Activated naive CD8-positive, alpha-beta T cell treated with anti-CD3 and anti-CD28 coated beads, Interleukin-2, amount 10 ng/mL, durations not matched to agents 7 days and 5 days (primary cell): ENCODE results near the gene SLC25A21. TPM values are rescaled to one million over a fixed set of nuclear protein-coding genes. Genes with fewer than 3 reads are reported as not detected.

ENCODE experiments used
- ATAC-seq: fragments of 150-1000 bp; cut with Tn5 transposase; one replicate; pipeline ENCODE4 v1.10.0; 2021; ENCODE audit warnings: low read depth, moderate library complexity
- POLR2A ChIA-PET: fragments of 350-600 bp; sonication (Branson Sonifier 250); formaldehyde crosslinking; loops from one replicate; lab custom pipeline; 2021; ENCODE audit warnings: antibody characterized with exemption; lab: Charles Lee
- DNase-seq: peaks from one replicate; pipeline ENCODE4 v3.0.0; 2021
- H3K27ac Mint-ChIP-seq: one replicate; pipeline ENCODE4 v1.8.0; 2022; ENCODE audit warnings: mild to moderate bottlenecking, mixed read lengths
- H3K27me3 Mint-ChIP-seq: one replicate; pipeline ENCODE4 v1.8.0; 2022; ENCODE audit warnings: mild to moderate bottlenecking, moderate library complexity, mixed read lengths
- H3K36me3 Mint-ChIP-seq: one replicate; pipeline ENCODE4 v1.8.0; 2021; ENCODE audit warnings: mild to moderate bottlenecking, mixed read lengths
- H3K4me1 Mint-ChIP-seq: one replicate; pipeline ENCODE4 v1.8.0; 2021; ENCODE audit warnings: mixed read lengths
- H3K4me3 Mint-ChIP-seq: one replicate; pipeline ENCODE4 v1.8.0; 2022; ENCODE audit warnings: mild to moderate bottlenecking, moderate library complexity, mixed read lengths
- H3K9me3 Mint-ChIP-seq: one replicate; pipeline ENCODE4 v1.8.0; 2021; ENCODE audit warnings: mixed read lengths
- total RNA-seq, 2 experiments: library from RNA; stranded (reverse); gene quantifications; one replicate each; pipeline ENCODE4 v1.2.3, GENCODE V29; 2021

SLC25A21 gene
- total RNA-seq, 2 experiments from 2014 or later = not detected

DNA sequence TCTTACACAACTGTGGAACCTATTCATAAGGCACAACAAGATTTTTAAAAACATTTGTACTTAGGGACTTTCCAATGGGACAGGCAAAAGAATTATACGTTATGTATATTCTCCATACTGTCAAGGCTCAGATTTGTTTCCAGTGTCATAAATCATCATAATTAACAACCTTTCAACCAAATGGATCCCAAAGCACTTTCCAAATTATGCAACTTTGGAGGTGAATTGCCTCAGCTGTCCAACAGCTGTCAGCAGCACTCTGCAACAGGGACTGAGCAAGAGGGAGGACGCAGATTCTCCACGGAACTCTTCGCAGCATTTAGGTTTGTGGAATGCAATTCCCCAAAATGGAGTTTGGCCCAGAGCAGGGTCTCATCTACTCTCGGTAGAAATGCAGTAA is 324.2 kb downstream of the SLC25A21 start:
- DNase-seq (no peak), ATAC-seq (no peak)
- Mint-ChIP-seq H3K4me1 (no peaks in the 10 kb centered on the region), H3K4me3 (no peak overlapping the region), H3K27ac (no peak overlapping the region), H3K36me3 (no peaks in the 10 kb centered on the region), H3K27me3 (no peaks in the 10 kb centered on the region), H3K9me3 (no peaks in the 10 kb centered on the region)
- POLR2A ChIA-PET = no interaction called here

DNA sequence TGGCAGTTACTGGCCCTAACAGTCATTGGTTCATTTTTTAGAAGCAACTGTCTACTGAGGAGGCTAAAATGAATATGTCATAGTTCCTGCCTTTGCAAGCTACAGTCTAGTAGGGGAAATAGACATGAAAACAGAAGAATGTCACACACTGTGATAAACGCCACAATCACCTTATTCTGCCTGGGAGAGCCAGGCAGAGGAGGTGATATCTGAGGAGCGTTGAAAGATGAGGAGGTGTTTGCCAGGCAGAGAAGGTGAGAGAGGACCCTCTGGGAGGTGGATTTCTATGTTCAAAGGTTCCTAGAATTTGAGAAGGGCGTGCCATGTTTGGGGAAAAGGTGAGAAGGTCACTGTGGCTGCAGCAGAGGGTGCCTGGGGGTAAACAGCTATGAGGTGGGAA is 325.0 kb downstream of the SLC25A21 start:
- Mint-ChIP-seq H3K9me3 (no peaks in the 10 kb centered on the region), H3K4me1 (no peaks in the 10 kb centered on the region), H3K27ac (no peak overlapping the region), H3K27me3 (no peaks in the 10 kb centered on the region), H3K4me3 (no peak overlapping the region), H3K36me3 (no peaks in the 10 kb centered on the region)
- ATAC-seq (no peak), DNase-seq (no peak)
- POLR2A ChIA-PET = no interaction called here

DNA sequence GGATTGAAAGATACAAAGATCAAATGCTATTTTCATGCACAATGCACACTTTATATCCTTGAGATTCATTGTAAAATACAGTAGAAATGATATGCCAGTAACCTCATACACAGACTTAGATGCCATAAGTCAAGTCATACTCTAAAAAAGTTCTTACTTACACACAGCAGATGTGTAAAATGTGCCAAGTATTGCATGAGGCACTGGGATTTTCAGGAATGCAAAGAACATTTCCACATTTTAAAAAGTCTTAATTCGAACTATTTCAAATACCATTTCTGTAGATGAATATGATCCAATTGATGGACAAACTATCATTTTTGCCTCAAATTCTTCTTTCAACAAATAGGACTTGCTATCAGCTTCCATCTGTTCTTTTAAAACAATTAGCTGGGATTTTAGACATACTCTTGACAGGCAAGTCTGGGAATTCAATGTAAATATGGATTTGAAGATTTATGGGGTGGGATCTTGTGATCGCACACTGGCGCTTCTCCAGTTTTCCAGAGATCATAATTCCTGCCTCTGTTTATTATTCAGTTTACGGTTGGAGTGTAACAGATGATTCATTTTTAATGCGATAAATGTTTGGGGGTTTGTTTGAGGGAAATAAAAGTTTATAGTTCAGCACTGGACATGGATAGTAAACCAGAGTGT is 326.9 kb downstream of the SLC25A21 start:
- Mint-ChIP-seq H3K4me1 (no peaks in the 10 kb centered on the region), H3K4me3 (no peak overlapping the region), H3K9me3 (no peaks in the 10 kb centered on the region), H3K36me3 (no peaks in the 10 kb centered on the region), H3K27me3 (no peaks in the 10 kb centered on the region), H3K27ac (no peak overlapping the region)
- POLR2A ChIA-PET = no interaction called here
- ATAC-seq (no peak), DNase-seq (no peak)

DNA sequence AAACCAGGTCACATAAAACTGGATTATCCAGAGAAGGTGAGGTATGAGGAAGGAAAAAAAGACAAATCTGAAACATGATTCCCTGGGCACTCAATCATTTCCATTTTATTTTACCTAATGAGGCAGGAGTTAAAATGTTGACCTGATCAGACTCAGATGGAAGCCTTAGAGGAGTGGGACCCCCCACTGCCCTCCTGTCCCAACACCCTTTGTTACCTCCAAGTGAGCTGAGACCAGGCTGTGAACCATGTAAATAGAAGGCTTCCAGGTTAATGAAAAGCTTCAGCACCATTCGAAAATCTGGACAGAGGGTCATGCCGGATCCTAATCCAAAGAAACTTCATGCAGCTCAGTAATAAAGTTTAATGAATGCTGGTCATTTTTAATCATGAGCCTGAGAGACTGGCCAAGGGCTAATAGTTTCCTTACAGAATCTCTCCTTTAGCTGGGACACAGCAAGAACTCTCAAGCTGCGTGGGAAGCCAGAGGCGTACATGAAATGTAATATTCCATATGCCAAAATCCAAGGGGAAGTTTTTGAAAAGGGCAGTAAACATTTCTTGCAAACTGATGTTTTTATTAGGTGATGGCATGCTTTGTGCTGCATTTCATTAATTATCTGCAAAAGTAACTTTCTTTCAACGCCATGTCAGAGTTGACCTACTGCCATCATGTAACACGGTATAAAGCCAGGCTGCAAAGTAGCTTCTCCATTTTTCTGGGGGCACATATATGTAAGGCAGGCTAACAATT is 327.8 kb downstream of the SLC25A21 start:
- H3K27me3 Mint-ChIP-seq = no peaks in the 10 kb centered on the region
- DNase-seq (no peak), ATAC-seq (no peak)
- POLR2A ChIA-PET = no interaction called here
- no peaks in the 10 kb centered on the region for H3K4me1 Mint-ChIP-seq
- H3K9me3 Mint-ChIP-seq = no peaks in the 10 kb centered on the region
- H3K4me3 Mint-ChIP-seq = no peak overlapping the region
- no peaks in the 10 kb centered on the region for H3K36me3 Mint-ChIP-seq
- H3K27ac Mint-ChIP-seq = no peak overlapping the region

DNA sequence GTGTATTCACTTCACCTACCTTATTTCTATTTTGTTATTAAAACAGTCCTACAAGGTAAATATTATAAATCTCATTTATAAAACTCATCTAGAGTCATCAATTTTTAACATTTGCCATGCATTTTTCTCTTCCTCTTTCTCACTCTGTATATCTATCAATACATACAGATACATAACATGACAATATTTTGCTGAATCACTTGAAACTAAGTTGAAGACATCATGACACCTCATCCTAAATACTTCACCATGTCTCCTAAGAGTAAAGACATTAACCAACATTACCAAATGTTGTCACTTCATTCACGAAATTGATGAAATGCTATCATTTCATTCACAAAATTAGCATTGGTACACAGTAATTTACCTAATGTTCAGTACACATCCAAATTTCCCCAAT is 329.0 kb downstream of the SLC25A21 start:
- no peak overlapping the region for H3K27ac Mint-ChIP-seq
- no peak for DNase-seq
- no peaks in the 10 kb centered on the region for H3K4me1 Mint-ChIP-seq
- POLR2A ChIA-PET = no interaction called here
- no peak overlapping the region for H3K4me3 Mint-ChIP-seq
- H3K36me3 Mint-ChIP-seq = no peaks in the 10 kb centered on the region
- ATAC-seq = no peak
- no peaks in the 10 kb centered on the region for H3K9me3 Mint-ChIP-seq
- H3K27me3 Mint-ChIP-seq = no peaks in the 10 kb centered on the region

DNA sequence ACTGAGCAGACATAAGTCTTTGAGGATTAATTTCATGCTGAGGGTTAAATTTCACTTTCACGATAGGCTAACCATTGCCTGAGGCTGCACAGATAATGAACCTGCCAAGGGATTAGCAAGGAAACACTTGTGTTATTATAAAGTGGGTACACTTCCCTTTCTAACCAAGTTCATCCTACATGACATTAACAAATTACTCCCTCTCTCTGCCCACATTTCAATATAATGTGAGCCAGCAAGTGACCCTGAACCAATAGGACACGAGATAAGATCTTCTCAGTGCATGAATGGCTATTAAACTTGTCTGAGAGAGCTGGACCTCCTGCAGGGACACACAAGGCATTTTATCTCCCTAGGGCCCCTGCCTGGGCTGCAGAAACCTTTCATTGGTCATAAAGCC is 337.3 kb downstream of the SLC25A21 start:
- no peaks in the 10 kb centered on the region for H3K36me3 Mint-ChIP-seq
- H3K9me3 Mint-ChIP-seq = peaks cover 3% of the 10 kb centered on the region
- POLR2A ChIA-PET = no interaction called here
- no peak for ATAC-seq
- no peak overlapping the region for H3K27ac Mint-ChIP-seq
- H3K4me1 Mint-ChIP-seq = no peaks in the 10 kb centered on the region
- no peak for DNase-seq
- H3K27me3 Mint-ChIP-seq = no peaks in the 10 kb centered on the region
- H3K4me3 Mint-ChIP-seq = no peak overlapping the region

DNA sequence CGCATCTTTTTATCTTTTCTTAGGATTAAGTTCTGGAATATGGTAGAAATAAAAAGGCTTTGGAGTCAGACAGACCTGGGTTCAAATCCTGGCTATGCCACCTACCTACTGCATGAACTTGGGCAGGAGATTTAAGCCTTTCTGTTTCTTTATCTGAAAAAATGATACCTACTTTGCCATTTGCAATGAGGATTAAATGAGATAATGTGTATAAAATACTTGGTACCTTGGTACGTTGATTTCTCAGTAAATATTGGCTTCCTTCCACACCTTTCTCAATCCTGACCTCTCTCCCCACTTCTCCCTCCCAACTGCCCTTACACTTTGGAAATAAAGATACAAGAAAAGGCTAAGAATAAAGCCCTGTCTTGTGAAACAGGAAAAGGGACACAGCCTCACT is 338.1 kb downstream of the SLC25A21 start:
- no peaks in the 10 kb centered on the region for H3K4me1 Mint-ChIP-seq
- no peak overlapping the region for H3K4me3 Mint-ChIP-seq
- H3K27me3 Mint-ChIP-seq = no peaks in the 10 kb centered on the region
- POLR2A ChIA-PET = no interaction called here
- peaks cover 3% of the 10 kb centered on the region for H3K9me3 Mint-ChIP-seq
- no peak for ATAC-seq
- H3K36me3 Mint-ChIP-seq = no peaks in the 10 kb centered on the region
- no peak for DNase-seq
- no peak overlapping the region for H3K27ac Mint-ChIP-seq

DNA sequence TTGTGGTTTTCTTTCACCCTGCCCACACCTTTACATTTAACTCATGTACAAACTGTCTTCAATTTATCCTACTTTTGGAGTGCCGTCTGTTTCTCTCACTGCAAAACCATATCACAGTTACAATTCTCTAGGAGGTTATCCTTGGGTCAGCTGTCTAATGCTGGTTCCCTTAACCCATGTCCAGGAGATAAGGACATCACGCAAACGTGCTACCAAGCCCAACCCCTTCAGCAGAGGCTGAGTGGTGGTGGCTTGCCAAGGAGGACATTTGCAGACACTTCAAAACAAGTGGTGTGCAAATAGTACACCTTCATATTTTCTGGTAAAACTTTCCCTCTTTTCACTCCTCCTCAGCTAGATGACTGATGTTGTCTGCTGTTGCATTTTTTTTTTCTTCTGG is 342.9 kb downstream of the SLC25A21 start:
- POLR2A ChIA-PET = no interaction called here
- Mint-ChIP-seq H3K4me3 (no peak overlapping the region), H3K27me3 (no peaks in the 10 kb centered on the region), H3K4me1 (no peaks in the 10 kb centered on the region), H3K36me3 (no peaks in the 10 kb centered on the region), H3K27ac (no peak overlapping the region), H3K9me3 (peaks cover 2% of the 10 kb centered on the region)
- DNase-seq (no peak), ATAC-seq (no peak)

DNA sequence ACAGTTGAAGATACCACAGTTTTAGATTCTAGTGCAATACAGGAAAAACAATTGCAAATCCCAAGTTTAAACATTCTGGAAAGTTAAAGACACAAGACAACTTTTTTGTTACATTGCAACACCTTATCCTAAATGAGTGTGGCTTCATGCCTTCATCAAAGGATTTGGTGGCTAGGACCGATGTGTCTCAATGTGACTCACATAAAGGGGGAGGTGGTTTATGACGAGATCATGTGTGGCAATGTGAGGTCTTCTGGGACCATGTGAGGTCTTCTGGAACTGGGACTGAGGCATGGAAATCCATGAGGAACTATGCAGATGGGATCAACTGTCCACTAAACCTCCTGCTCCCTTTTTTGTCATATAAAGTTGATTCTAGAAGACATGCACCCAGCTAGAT is 344.5 kb downstream of the SLC25A21 start:
- ATAC-seq = no peak
- DNase-seq = no peak
- POLR2A ChIA-PET = no interaction called here
- no peaks in the 10 kb centered on the region for H3K36me3 Mint-ChIP-seq
- H3K27me3 Mint-ChIP-seq = no peaks in the 10 kb centered on the region
- no peak overlapping the region for H3K4me3 Mint-ChIP-seq
- H3K9me3 Mint-ChIP-seq = peaks cover 2% of the 10 kb centered on the region
- no peak overlapping the region for H3K27ac Mint-ChIP-seq
- H3K4me1 Mint-ChIP-seq = no peaks in the 10 kb centered on the region

DNA sequence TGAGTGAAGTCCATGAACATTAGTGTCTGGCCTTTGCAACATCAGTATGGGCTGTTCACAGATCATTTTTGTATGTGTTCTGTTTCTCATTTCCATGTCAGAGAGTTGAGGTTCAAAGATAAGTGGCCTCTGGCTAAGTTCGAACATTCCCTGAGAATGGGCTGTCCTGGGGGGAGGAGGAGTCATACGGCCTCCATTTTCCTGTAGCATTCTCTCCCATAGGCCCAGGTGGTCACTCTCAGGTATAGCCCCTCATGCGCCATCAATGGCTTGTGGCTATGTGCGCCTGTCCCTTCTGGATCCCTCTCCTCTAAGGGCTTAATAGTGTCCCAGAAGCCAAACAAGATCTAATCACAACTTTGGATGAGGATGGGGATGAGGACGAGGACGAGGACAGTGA is 345.8 kb downstream of the SLC25A21 start:
- no peak overlapping the region for H3K4me3 Mint-ChIP-seq
- ATAC-seq (no peak), DNase-seq (no peak)
- H3K9me3 Mint-ChIP-seq = peaks cover 2% of the 10 kb centered on the region
- no peaks in the 10 kb centered on the region for H3K27me3 Mint-ChIP-seq
- no peak overlapping the region for H3K27ac Mint-ChIP-seq
- POLR2A ChIA-PET = no interaction called here
- no peaks in the 10 kb centered on the region for H3K4me1 Mint-ChIP-seq
- H3K36me3 Mint-ChIP-seq = no peaks in the 10 kb centered on the region

DNA sequence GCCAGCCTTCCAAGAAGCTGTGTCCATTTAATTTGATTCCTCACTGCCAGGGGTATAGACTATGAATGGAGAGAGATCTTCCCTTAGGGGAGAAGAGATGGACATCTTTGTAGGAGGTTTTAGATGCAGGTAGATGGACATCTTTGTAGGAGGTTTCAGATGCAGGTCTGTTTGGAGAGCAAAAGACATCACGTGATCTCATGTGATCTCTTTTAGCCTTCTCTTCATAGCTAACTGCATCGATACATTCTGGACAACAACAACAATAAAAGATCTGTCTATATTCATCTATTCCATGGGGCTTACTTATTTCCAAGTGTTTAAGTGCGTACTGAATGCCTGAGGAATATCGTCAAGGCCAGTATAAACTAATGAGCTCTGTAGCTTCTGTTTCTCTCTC is 347.6 kb downstream of the SLC25A21 start:
- Mint-ChIP-seq H3K36me3 (no peaks in the 10 kb centered on the region), H3K4me3 (no peak overlapping the region), H3K9me3 (peaks cover 2% of the 10 kb centered on the region), H3K4me1 (no peaks in the 10 kb centered on the region), H3K27me3 (no peaks in the 10 kb centered on the region), H3K27ac (no peak overlapping the region)
- ATAC-seq = no peak
- no peak for DNase-seq
- POLR2A ChIA-PET = no interaction called here

DNA sequence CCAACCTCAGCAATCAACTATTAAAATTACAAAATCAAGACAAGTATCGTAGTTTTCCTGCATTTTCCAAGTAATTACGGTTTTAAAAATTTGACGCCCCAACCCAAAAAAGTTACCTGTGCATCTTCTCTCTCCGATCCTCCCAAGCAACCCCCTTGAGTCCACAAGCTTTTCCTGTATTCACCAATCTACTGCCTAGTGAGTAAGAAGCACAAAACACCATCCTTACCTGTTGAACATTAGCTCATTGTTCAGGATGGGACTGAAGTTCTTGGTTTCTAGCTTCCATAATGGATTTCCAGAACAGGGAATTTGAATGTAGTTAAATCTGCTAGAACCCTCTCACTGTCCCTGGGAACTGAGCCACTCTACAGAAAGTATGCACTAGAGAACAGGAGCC is 348.8 kb downstream of the SLC25A21 start:
- no peaks in the 10 kb centered on the region for H3K36me3 Mint-ChIP-seq
- no peak overlapping the region for H3K27ac Mint-ChIP-seq
- DNase-seq (no peak), ATAC-seq (no peak)
- no peaks in the 10 kb centered on the region for H3K27me3 Mint-ChIP-seq
- no peaks in the 10 kb centered on the region for H3K4me1 Mint-ChIP-seq
- H3K4me3 Mint-ChIP-seq = no peak overlapping the region
- POLR2A ChIA-PET = no interaction called here
- H3K9me3 Mint-ChIP-seq = peaks cover 1% of the 10 kb centered on the region

DNA sequence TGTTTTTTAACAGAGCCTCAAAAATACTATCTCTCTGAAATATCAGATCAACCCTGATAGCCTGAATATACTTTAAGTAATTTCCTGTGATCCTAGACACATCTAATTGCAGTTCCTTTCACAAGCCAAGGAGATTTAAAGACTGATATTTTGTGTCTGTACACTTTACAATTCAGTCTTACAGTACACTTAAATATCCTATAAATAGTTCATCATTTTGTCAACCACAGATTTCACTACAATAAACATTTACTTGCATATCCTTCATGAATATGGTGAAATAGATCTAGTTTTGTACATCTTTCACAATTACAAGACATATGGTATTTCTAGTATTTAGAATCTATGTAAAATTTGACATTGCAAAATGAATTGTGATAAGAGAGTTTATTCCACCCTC is 349.7 kb downstream of the SLC25A21 start:
- DNase-seq (no peak), ATAC-seq (no peak)
- H3K9me3 Mint-ChIP-seq = no peaks in the 10 kb centered on the region
- POLR2A ChIA-PET = no interaction called here
- no peaks in the 10 kb centered on the region for H3K27me3 Mint-ChIP-seq
- no peaks in the 10 kb centered on the region for H3K4me1 Mint-ChIP-seq
- H3K36me3 Mint-ChIP-seq = no peaks in the 10 kb centered on the region
- no peak overlapping the region for H3K4me3 Mint-ChIP-seq
- H3K27ac Mint-ChIP-seq = no peak overlapping the region

DNA sequence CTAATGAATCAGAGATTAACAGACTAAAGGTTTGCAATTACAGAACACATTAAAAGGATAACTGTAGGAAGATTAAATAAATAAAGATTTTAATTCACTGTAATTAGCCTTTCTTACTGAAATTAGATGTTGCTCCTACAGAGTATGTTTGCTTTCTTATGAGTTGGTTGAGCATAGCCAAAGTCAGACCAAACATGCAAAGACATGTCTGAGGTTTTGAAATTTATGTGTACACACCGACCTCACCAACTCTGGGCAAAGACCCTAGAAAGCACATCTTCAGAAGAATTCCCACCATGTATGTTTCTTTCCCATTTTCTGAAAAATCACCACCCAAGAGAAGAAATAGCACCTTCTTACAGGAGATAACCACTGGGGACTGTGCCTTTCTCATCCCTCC is 351.5 kb downstream of the SLC25A21 start:
- POLR2A ChIA-PET = no interaction called here
- H3K36me3 Mint-ChIP-seq = no peaks in the 10 kb centered on the region
- H3K4me3 Mint-ChIP-seq = no peak overlapping the region
- H3K27ac Mint-ChIP-seq = no peak overlapping the region
- H3K9me3 Mint-ChIP-seq = no peaks in the 10 kb centered on the region
- H3K4me1 Mint-ChIP-seq = no peaks in the 10 kb centered on the region
- ATAC-seq = no peak
- H3K27me3 Mint-ChIP-seq = no peaks in the 10 kb centered on the region
- no peak for DNase-seq
